ENCODE measurements around the gene LRP6.
"Not testable (repeated sequence)": the region's sequence is repeated elsewhere in the genome, so short reads cannot be mapped to it uniquely, and the experiment has no call there.

LRP6 gene

GRCh38 chr12:12265571-12266388 lies 1.1 kb downstream of the LRP6 start:
- no peak for DNase-seq (ENCODE audit: low read depth in 2 of 2)

DNA sequence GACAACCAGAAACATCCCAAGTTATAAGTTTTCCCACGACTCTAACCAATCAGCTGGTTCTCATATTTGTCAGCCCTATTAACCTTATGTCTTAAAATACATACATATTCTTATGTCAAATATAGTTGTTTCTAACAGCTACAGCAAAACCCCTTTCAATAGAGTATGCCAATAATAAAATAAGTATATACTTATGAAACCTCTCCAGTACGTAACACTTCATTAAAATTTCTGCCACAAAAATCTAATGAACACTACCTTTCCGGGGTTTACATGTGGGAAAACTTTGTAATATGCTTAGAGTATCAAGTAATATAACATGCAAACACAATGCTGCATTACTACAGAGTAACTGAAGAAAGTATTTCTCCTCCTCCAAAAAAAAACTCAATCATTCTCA lies 1.8 kb downstream of the LRP6 start:
- DNase-seq (ENCODE audit: low read depth in 2 of 2) = no peak

GRCh38 chr12:12263909-12264308 lies 2.9 kb downstream of the LRP6 start:
- DNase-seq (ENCODE audit: low read depth in 2 of 2) = no peak

DNA sequence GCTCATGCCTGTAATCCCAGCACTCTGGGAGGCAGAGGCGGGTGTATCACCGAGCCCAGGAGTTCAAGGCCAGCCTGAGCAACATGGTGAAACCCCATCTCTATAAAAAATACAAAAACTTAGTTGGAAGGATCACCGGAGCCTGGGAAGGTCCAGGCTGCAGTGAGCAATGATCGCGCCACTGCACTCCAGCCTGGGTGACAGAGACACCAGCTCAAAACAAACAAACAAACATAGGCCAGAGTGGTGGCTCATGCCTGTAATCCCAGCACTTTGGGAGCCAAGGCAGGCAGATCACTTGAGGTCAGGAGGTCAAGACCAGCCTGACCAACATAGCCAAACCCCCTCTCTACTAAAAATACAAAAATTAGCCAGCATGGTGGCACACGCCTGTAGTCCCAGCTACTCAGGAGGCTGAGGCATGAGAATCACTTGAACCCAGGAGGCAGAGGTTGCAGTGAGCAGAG lies 10.5 kb downstream of the LRP6 start:
- DNase-seq (ENCODE audit: low read depth in 2 of 2) = not testable (repeated sequence)

- DNase-seq (ENCODE audit: low read depth in 2 of 2) = no peak
Observed at GRCh38 chr12:12254553-12254952, 12.3 kb downstream of the LRP6 start.

- DNase-seq (ENCODE audit: low read depth in 2 of 2) = no peak
Observed at GRCh38 chr12:12249216-12250050, 17.4 kb downstream of the LRP6 start.

- no peak for DNase-seq (ENCODE audit: low read depth in 2 of 2)
Observed at GRCh38 chr12:12247584-12247983, 19.3 kb downstream of the LRP6 start.

GRCh38 chr12:12244341-12244740 lies 22.5 kb downstream of the LRP6 start:
- no peak for DNase-seq (ENCODE audit: low read depth in 2 of 2)

DNA sequence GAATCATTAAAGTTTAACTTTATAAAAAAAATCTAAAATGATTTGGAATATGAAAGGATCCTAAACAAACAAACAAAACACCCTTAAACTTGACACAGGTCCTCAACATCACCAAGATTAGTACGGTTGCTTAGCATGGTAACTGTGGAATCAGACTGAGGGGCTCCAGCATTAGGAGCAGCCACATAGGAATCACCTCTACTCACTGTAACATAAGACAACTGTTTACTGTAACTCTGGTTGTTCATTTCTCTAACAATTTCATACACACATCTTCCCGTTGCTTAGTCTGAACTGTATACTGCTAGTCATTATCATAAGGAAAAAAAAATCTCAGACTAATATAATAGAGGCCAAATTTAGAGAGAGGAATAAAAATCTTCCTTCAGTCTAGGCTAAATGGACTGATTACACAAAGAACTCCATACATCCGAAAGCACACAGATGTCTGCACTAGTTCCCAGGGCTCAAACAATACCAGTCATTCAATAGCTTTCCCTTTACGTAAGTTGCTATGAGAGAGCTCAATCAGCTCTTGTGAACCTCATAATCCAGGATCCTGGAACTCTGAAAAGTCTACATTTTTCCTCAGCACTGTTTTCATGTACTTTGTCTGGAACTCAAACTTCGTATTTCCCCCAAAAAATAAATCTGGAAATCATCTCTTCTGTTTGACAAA lies 26.0 kb downstream of the LRP6 start:
- DNase-seq (ENCODE audit: low read depth in 2 of 2) = no peak

DNA sequence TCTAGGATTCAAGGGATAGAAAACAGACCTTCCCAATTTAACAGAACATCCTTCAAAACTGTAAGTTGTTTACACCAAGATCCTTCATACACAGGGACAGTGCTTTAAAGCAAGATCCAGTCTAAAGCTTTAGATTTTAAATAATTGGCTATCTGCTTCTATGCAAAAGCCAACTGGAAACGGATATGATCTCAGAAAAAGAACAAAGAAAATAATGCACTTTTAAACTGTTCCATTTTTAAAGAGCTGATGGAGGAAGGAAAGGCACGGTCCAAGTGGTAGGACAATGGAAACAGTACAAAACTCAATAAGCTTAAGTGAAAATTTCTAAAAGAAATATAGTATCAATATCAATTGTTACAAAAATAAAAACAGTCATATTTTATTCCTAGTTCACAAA lies 27.7 kb downstream of the LRP6 start:
- DNase-seq (ENCODE audit: low read depth in 2 of 2) = no peak

- DNase-seq (ENCODE audit: low read depth in 2 of 2) = no peak
Observed at GRCh38 chr12:12238605-12239004, 28.2 kb downstream of the LRP6 start.

DNA sequence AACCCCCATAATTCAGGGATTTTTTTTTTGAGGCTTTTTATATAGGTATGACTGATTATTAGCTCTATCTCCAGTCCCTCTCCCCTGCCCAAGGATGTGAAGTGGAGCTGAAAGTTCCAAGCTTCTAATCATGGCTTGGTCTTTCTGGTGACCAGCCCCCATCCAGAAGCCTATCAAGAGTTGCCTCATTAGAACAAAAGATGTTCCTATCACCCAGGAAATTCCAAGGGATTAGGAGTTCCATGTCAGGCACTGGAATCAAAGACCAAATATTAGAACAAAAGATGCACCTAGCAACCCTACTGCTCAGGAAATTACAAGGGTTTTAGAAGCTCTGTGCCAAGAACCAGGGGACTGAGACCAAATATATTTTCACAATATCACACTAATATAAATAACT lies 29.9 kb downstream of the LRP6 start:
- DNase-seq (ENCODE audit: low read depth in 2 of 2) = no peak

DNA sequence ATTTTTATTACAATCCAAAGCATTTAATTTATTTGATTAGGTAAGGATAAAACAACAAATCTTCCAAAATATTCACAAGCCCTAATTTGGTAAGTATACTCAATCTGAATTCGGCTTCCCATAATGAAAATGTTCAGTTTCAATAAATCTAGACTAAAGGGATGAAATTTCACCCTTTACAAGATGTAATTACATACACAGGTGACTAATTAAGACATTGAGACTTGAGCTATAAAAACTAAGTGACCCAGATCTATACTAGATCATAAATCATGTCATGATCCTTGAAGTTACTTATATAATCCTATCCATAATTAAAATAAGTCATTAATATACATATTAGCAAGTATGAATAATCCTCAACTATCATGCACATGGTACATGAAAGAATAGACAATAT lies 36.6 kb downstream of the LRP6 start:
- DNase-seq (ENCODE audit: low read depth in 2 of 2) = no peak

GRCh38 chr12:12229556-12230092 lies 37.2 kb downstream of the LRP6 start:
- DNase-seq (ENCODE audit: low read depth in 2 of 2) = peak; percentile 25 to 38

GRCh38 chr12:12228402-12228801 lies 38.4 kb downstream of the LRP6 start:
- no peak for DNase-seq (ENCODE audit: low read depth in 2 of 2)

GRCh38 chr12:12226187-12226586 lies 40.7 kb downstream of the LRP6 start:
- DNase-seq (ENCODE audit: low read depth in 2 of 2) = no peak

DNA sequence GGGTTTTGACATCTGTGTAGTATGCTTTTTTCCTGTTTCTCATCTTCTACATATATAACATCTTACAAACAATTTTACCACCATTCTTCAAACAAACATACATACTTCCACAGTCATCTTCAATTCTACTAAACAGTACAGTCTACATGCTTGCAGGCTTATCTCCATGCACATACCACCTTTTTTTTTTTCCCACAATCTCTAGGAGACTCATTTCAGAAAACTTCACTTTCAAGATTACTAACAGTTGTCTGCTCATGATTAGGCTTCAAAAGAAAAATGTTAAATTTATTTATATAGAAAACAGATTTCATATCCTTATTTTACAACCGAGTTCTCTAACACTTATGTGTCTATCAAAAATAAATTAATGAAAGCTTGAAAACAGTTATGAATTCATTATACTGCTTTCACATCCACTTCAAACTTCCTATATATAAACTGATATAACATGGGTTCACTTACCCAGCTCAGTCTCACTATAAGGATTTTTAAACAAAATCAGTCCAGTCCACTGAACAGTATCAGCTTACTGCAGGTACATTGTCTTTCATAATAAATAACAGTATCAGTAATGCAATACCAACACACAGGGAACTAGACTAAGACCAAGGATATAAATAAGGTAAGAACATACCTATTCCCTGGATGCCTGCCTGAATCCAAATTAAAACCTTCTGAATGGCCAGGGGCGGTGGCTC lies 42.5 kb downstream of the LRP6 start:
- peak; percentile 33 to 42 for DNase-seq (ENCODE audit: low read depth in 2 of 2)

GRCh38 chr12:12221560-12221959 lies 45.3 kb downstream of the LRP6 start:
- no peak for DNase-seq (ENCODE audit: low read depth in 2 of 2)

DNA sequence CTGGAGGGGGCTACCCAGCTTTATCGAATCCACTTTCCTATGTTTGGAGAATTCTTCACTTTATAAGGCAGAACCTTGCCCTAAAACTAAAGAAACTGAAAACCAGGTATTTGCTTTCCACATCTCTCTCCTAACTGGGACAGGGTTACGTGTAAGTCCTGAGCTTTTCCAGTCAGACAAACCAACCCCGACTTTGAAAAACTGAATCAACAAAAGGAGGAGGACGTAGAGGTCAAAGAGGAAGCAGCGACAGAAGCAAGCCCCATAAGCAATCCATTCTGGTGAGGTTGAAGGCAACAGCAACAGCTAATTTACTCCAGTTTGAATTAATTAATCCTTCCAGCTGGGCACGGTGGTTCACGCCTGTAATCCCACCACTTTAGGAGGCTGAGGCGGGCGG lies 47.2 kb downstream of the LRP6 start:
- DNase-seq (ENCODE audit: low read depth in 2 of 2) = no peak

- no peak for DNase-seq (ENCODE audit: low read depth in 2 of 2)
Observed at GRCh38 chr12:12217018-12217359, 49.9 kb downstream of the LRP6 start.

- DNase-seq (ENCODE audit: low read depth in 2 of 2) = no peak
Observed at GRCh38 chr12:12216349-12217017, 50.4 kb downstream of the LRP6 start.
